Natural killer cell (primary cell): ENCODE results near the gene OXGR1. TPM values are rescaled to one million over a fixed set of nuclear protein-coding genes. Genes with fewer than 3 reads are reported as not detected.

Experiments
- ATAC-seq, 3 donors: fragments of 150-1000 bp in 2 of 3; fragments of 200-7000 bp in 1 of 3; cut with Tn5 transposase; 1 replicate in 1 of 3; 2 replicates in 2 of 3; pipeline ENCODE4 v1.10.0; 2021; ENCODE audit warnings: mild to moderate bottlenecking in 2 of 3, moderate library complexity in 2 of 3
- DNase-seq, 2 donors: peaks; one replicate each; pipeline versions ENCODE4 v3.0.0 to v3.0.0-alpha.2; 2013 to 2021; ENCODE audit warnings: mixed read lengths in 1 of 2
- H3K27ac ChIP-seq: one replicate; pipeline ENCODE4 v1.5.1; 2013; ENCODE audit warnings: mild to moderate bottlenecking, low read length
- H3K27me3 ChIP-seq: one replicate; pipeline ENCODE4 v1.6.1; 2013; ENCODE audit warnings: low read length; ENCODE audit not compliant: control insufficient read depth, insufficient read depth
- H3K36me3 ChIP-seq: one replicate; pipeline ENCODE4 v1.6.1; 2013; ENCODE audit warnings: low read length; ENCODE audit not compliant: control insufficient read depth, insufficient read depth
- H3K4me1 ChIP-seq: one replicate; pipeline ENCODE4 v1.6.1; 2013; ENCODE audit warnings: low read length; ENCODE audit not compliant: control insufficient read depth, insufficient read depth
- H3K4me3 ChIP-seq: one replicate; pipeline ENCODE4 v1.5.1; 2013; ENCODE audit warnings: low read length
- H3K9me3 ChIP-seq: one replicate; pipeline ENCODE4 v1.6.1; 2013; ENCODE audit warnings: low read length; ENCODE audit not compliant: control insufficient read depth, insufficient read depth
- H3K27ac Mint-ChIP-seq, 2 donors: one replicate each; pipeline ENCODE4 v1.8.0; 2022; ENCODE audit warnings: mild to moderate bottlenecking in 2 of 2, mixed read lengths in 2 of 2, moderate library complexity in 1 of 2
- H3K27me3 Mint-ChIP-seq, 2 donors: one replicate each; pipeline ENCODE4 v1.8.0; 2022; ENCODE audit warnings: low read depth in 2 of 2, mixed read lengths in 2 of 2
- H3K36me3 Mint-ChIP-seq: one replicate; pipeline ENCODE4 v1.8.0; 2022; ENCODE audit warnings: mixed read lengths
- H3K4me1 Mint-ChIP-seq, 2 donors: one replicate each; pipeline ENCODE4 v1.8.0; 2022; ENCODE audit warnings: mixed read lengths in 2 of 2
- H3K4me3 Mint-ChIP-seq: one replicate; pipeline ENCODE4 v1.8.0; 2022; ENCODE audit warnings: mild to moderate bottlenecking, moderate library complexity, mixed read lengths
- H3K9me3 Mint-ChIP-seq, 2 donors: one replicate each; pipeline ENCODE4 v1.8.0; 2022; ENCODE audit warnings: mixed read lengths in 2 of 2
- CTCF ChIP-seq: fragments of 200-600 bp; IDR thresholded peaks from one replicate; pipeline ENCODE4 v1.8.0; 2022; ENCODE audit warnings: antibody characterized with exemption
- WGBS: methylation state at CpG from one replicate; pipeline ENCODE4 v1.1.7; 2013; ENCODE audit warnings: missing lambda C conversion rate; ENCODE audit not compliant: insufficient coverage; 5-methylcytosine and 5-hydroxymethylcytosine counted together
- intact Hi-C: fragments of 100-400 bp; cut with micrococcal nuclease; formaldehyde crosslinking; loops from one replicate; pipeline ENCODE4 v1.14.2; 2022
- total RNA-seq, 4 donors: library from RNA; stranded (reverse); fragments of 120-200 nt in 1 of 4; gene quantifications; one replicate each; pipeline versions ENCODE4 v1.2.3 to v1.2.4, GENCODE V29; 2013 to 2022

Gene OXGR1
- total RNA-seq, 3 donors from 2014 or later (not counting 1 experiment from before 2014, with no cell fraction given), result not detected

GRCh38 chr13:97023117-97023516 is 28.8 kb upstream of the OXGR1 start:
- H3K36me3 ChIP-seq, result no peaks in the 10 kb centered on the region
- H3K9me3 ChIP-seq, result no peaks in the 10 kb centered on the region
- Mint-ChIP-seq H3K27ac (no peak overlapping the region), H3K4me1 (peaks cover 0 to 2% of the 10 kb centered on the region in 2 donors), H3K4me3 (no peak overlapping the region), H3K9me3 (no peaks in the 10 kb centered on the region), H3K27me3 (peaks cover 23 to 29% of the 10 kb centered on the region in 2 donors), H3K36me3 (no peaks in the 10 kb centered on the region)
- intact Hi-C loops, result no loop called here
- no peak for DNase-seq
- H3K4me1 ChIP-seq, result no peaks in the 10 kb centered on the region
- ATAC-seq, result no peak
- H3K27me3 ChIP-seq, result peaks cover 4% of the 10 kb centered on the region
- H3K27ac ChIP-seq, result no peak overlapping the region
- TF ChIP-seq CTCF, result no peak
- 69% methylated on average over 1 of the region's 1 CpG for WGBS
- H3K4me3 ChIP-seq, result no peak overlapping the region

GRCh38 chr13:97021241-97021640 is 27.0 kb upstream of the OXGR1 start:
- Histone ChIP-seq H3K9me3 (no peaks in the 10 kb centered on the region), H3K27me3 (peaks cover 4% of the 10 kb centered on the region), H3K27ac (no peak overlapping the region), H3K4me3 (no peak overlapping the region), H3K4me1 (no peaks in the 10 kb centered on the region), H3K36me3 (no peaks in the 10 kb centered on the region)
- Mint-ChIP-seq H3K36me3 (no peaks in the 10 kb centered on the region), H3K27me3 (peaks cover 19 to 29% of the 10 kb centered on the region in 2 donors), H3K9me3 (no peaks in the 10 kb centered on the region), H3K4me3 (no peak overlapping the region), H3K4me1 (peaks cover 0 to 5% of the 10 kb centered on the region in 2 donors), H3K27ac (no peak overlapping the region)
- no CpG with 5 or more reads among the region's 4 CpGs for WGBS
- TF ChIP-seq CTCF, result no peak
- no peak for DNase-seq
- no peak for ATAC-seq
- intact Hi-C loops, result no loop called here

GRCh38 chr13:97020689-97021240 is 26.5 kb upstream of the OXGR1 start:
- Mint-ChIP-seq H3K27me3 (peaks cover 19 to 30% of the 10 kb centered on the region in 2 donors), H3K36me3 (no peaks in the 10 kb centered on the region), H3K27ac (no peak overlapping the region), H3K4me3 (no peak overlapping the region), H3K4me1 (peaks cover 0 to 5% of the 10 kb centered on the region in 2 donors), H3K9me3 (no peaks in the 10 kb centered on the region)
- Histone ChIP-seq H3K27me3 (peaks cover 4% of the 10 kb centered on the region), H3K27ac (no peak overlapping the region), H3K4me1 (no peaks in the 10 kb centered on the region), H3K4me3 (no peak overlapping the region), H3K9me3 (no peaks in the 10 kb centered on the region), H3K36me3 (no peaks in the 10 kb centered on the region)
- TF ChIP-seq CTCF, result no peak
- intact Hi-C loops, result no loop called here
- 81% methylated on average over 3 of the region's 3 CpGs for WGBS
- DNase-seq (no peak), ATAC-seq (no peak)

- no peak overlapping the region for H3K27ac Mint-ChIP-seq
- Histone ChIP-seq H3K27me3 (peaks cover 4% of the 10 kb centered on the region), H3K4me3 (no peak overlapping the region), H3K4me1 (no peaks in the 10 kb centered on the region), H3K9me3 (no peaks in the 10 kb centered on the region), H3K36me3 (no peaks in the 10 kb centered on the region), H3K27ac (no peak overlapping the region)
- WGBS, result 50% methylated on average over 2 of the region's 2 CpGs
- H3K9me3 Mint-ChIP-seq, result no peaks in the 10 kb centered on the region
- H3K36me3 Mint-ChIP-seq, result no peaks in the 10 kb centered on the region
- no peak for TF ChIP-seq CTCF
- no peak for DNase-seq
- peaks cover 21 to 36% of the 10 kb centered on the region in 2 donors for H3K27me3 Mint-ChIP-seq
- H3K4me1 Mint-ChIP-seq, result peaks cover 0 to 5% of the 10 kb centered on the region in 2 donors
- no peak for ATAC-seq
- H3K4me3 Mint-ChIP-seq, result no peak overlapping the region
- intact Hi-C loops, result no loop called here
Observed at GRCh38 chr13:97020194-97020593, 25.9 kb upstream of the OXGR1 start.
